WI38 (cell line): ENCODE data around the gene RRBP1.

ENCODE experiments used
- H3K4me3 ChIP-seq: 2 replicates; pipeline ENCODE4 v1.5.1; 2011; ENCODE audit warnings: low read depth, mild to moderate bottlenecking, control low read depth, low read length
- TF ChIP-seq, protein P1 (sequence below): IDR thresholded peaks from 2 replicates; pipeline ENCODE4 v1.5.1; 2012; ENCODE audit warnings: low read depth, mild to moderate bottlenecking, control low read depth, low read length

RRBP1 gene

GRCh38 chr20:17636523-17637412 lies 45.3 kb downstream of the RRBP1 start:
- H3K4me3 ChIP-seq: no peak overlapping the region
- TF ChIP-seq, protein P1, sequence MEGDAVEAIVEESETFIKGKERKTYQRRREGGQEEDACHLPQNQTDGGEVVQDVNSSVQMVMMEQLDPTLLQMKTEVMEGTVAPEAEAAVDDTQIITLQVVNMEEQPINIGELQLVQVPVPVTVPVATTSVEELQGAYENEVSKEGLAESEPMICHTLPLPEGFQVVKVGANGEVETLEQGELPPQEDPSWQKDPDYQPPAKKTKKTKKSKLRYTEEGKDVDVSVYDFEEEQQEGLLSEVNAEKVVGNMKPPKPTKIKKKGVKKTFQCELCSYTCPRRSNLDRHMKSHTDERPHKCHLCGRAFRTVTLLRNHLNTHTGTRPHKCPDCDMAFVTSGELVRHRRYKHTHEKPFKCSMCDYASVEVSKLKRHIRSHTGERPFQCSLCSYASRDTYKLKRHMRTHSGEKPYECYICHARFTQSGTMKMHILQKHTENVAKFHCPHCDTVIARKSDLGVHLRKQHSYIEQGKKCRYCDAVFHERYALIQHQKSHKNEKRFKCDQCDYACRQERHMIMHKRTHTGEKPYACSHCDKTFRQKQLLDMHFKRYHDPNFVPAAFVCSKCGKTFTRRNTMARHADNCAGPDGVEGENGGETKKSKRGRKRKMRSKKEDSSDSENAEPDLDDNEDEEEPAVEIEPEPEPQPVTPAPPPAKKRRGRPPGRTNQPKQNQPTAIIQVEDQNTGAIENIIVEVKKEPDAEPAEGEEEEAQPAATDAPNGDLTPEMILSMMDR: no peak

DNA sequence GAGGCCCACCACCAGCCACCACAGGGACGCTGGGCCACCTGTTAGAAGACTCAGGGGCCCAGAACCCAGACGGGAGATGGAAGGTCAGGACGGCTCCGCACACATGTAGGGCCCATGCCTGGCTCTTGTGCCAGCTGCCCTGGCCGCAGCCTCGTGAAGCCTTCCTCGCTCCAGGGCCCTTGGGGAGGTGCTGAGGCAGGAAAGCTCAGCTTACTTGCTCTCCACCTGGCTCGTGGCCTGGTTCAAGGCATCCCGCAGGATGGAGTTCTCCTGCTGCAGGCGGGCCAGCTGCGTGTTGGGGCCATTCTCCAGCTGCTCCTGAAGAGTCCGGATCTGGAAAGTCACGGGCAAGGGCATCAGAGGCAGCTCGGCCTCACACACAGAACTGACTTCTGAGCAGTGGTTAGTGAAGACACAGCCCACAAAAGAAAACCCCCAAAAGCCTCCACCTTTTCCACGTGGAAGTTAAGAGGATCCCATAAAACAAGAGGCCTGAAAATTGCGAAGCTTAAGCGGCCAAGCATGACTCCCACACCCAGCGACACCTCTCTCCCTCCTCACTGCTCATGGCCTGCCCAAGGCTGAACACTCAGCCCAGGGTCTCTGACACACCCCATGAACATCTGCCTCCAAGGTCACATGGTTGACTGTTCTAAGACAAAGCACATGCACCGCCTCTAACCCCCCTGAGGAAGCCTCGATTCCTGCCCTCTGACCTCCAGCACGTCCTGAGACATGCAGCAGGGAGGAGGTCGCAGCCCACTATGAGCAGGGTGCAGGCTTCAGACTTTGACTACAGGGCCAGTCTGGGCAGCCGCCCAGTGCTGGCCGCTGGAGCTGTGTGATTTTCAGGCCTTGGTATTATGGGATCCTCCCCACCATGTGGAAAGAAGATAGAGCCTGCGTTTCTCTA lies 46.5 kb downstream of the RRBP1 start:
- TF ChIP-seq, protein P1: no peak
- H3K4me3 ChIP-seq: no peak overlapping the region

- H3K4me3 ChIP-seq: no peak overlapping the region
Measured at GRCh38 chr20:17634661-17635331, 47.2 kb downstream of the RRBP1 start.

DNA sequence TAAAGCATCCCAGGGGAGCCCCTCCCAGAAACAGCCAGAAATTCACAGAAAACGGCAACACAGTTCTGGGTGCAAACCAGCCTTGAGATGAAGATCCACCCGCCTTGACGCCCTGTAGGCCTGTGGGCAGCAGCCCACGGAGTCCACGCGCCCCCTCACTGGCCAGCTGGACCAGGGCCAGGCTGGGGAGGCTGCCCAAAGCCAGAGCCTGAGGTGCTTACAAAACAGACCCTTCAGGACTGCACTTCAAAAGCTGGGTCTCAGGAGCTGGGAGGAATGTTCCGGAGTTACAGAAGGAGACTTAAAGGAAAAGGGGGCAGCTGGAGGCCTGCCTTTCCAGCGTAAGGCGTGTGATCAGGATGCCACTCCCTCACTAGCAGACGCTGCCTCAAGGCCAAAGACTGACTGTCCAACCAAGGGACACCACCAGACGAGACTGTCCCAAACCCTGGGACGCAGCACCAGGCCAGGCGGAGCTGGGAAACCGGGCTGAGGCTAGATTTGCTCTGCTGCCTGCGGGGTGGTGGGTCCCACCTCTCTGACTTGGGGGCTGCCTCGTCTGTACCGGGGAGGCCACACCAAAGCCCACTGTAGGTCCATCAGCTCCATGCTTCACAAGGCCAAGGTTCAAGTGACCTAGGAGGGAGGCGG lies 48.1 kb downstream of the RRBP1 start:
- H3K4me3 ChIP-seq: no peak overlapping the region

More at GRCh38 chr20:17634661-17635331, 47.2 kb downstream of the RRBP1 start:
- TF ChIP-seq, protein P1: no peak

GRCh38 chr20:17633221-17633849 lies 48.7 kb downstream of the RRBP1 start:
- TF ChIP-seq, protein P1: no peak
- no peak overlapping the region for H3K4me3 ChIP-seq

More for the DNA sequence above, 48.1 kb downstream of the RRBP1 start:
- TF ChIP-seq, protein P1: no peak

DNA sequence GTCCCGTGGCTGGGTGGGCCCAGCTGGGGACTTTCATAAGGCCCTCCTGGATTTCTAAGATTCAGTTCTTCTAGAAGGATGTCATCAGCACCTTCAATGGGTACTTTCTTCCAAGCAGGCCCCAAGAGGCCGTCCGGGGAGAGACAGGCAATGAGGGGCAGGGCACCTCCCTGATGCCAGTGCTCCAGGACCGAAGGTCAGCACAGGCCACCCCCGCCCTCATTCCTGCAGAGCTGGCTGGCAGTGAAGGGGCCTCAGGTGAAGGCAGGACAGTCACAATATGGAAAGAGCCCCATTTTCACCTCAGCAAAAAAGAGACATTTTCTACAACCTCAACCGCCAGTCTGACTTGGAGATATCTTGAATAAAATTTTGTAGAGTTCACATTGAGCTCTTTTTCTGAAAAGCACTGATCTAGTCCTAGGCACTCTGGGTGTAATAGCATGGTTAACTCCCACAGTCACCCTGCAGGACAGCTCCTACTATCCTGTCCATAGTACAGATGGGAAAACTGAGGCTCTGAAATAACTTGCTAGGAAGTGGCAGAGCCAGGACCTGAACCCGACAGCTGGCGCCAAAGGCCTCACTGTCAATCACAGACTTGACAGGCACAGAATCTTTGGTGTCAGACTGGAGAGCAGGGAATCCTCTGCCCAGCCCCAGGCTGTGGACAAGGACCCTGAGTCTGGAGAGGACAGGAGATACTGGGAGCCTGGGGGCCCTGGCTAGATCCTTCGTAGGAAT lies 50.3 kb downstream of the RRBP1 start:
- H3K4me3 ChIP-seq: no peak overlapping the region

More for the DNA sequence above, 50.3 kb downstream of the RRBP1 start:
- TF ChIP-seq, protein P1: no peak
